Endometrium (tissue), 2 donors: Measurements from ENCODE around the gene TYRO3.

Source experiments
- FAIRE-seq: peaks from 2 replicates; lab custom pipeline; 2012; peaks lifted over from hg19 to GRCh38; lab: Jason Lieb, UNC
- donor health status: control.
- donor health status: control.

Gene TYRO3

DNA sequence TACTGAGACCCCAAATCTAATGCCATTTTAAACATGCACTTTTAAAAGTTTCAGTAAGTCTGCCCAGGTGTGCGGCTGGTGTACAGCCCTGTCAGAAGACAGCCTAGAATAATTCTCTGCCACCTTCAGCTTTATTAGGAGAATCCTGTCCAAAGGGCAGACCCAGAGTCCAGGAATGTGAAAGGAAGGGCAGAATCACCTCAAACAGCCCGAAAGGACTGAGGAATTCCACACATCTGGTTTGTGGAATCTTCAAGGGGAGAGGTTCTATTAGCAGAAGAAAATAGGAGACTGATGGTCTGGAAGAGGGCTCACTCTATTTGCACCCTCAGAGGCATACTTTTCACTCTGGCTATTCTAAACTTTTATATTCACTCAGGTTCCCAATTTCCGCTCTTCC is 46.6 kb downstream of the TYRO3 start:
- no peak for FAIRE-seq

DNA sequence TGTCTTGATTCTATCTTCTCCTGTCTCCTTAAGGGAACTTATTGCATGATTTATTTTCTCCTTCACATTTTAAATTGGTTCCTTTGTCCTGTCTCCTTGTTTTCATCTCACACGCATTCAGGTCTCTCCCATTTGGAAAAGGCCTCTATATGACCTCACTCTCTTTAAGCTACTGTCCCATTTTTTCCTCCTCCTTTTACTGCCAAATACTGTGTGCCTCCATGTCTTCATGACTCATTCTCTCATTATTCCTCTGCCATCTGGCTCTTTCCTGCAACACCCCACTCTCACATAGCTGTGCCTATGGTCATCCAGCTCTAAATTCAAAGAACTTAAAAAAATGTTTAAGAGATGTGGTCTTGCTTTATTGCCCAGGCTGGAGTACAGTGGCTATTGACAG is 48.0 kb downstream of the TYRO3 start:
- FAIRE-seq = no peak

DNA sequence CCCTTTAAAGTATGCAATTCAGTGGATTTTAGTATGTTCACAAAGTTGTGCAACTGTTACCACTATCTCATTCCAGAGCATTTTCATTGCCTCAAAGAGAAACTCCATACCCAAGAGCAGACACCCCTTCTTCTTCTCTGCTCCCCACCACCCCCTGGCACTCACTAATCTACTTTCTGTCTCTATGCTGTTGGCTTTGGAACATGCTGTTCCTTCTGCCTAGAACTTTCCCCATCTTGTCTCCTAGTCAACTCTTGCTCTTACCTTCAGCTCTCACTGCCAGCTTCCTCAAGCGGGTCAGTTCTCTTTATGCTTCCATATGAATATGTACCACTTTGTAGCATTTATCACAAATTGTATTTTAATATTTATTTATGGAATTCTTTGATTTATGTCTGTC is 50.1 kb downstream of the TYRO3 start:
- no peak for FAIRE-seq

DNA sequence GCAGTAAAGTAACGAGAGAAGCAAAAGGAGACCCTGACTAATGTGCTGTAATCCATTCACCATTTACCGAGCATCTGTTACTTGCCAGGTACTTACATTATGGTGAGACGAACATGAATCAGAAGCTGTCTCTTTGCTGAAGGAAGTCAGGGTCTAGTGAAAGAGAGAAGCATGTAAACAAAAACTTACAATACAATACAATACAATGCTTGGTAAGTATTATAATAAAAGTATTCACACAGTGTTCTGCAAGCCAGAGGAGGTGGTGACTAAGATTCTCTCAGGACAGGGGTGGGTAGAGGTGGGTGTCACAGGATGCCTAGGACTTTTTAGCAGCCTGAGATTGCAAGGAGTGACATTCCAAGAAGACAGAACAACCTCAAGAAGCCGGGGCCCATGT is 51.0 kb downstream of the TYRO3 start:
- FAIRE-seq = no peak

DNA sequence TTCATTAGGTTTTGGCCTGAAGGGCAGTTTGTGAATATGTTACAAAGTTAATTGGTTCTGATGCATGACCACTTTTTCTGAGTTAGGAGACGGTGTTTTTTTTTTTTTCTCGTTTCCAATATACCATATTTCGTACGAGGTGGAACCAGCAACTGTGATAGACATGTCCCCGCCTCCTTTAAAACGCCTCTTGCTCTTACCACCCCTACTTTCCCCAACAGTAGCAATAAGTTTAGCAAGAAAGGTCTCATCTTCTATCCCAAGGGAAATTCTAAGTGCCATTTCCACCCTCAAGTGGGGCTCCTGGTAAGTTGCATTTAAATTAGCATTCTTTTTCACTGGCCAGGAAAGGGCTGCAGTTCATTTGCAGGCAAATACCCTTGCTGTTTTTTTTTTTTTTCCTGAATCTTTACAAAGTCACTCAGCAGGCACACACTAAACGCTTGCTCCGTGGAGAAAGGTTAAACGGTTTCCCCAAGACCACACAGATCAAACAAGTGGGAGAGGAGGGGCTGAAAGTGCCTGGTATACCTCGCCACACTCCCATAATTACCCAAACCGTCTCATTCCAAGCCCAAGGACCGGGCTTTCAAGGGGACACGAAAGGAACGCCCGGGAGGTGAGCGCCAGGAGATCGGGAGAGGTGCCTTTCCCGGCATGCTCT is 61.7 kb downstream of the TYRO3 start:
- no peak for FAIRE-seq

DNA sequence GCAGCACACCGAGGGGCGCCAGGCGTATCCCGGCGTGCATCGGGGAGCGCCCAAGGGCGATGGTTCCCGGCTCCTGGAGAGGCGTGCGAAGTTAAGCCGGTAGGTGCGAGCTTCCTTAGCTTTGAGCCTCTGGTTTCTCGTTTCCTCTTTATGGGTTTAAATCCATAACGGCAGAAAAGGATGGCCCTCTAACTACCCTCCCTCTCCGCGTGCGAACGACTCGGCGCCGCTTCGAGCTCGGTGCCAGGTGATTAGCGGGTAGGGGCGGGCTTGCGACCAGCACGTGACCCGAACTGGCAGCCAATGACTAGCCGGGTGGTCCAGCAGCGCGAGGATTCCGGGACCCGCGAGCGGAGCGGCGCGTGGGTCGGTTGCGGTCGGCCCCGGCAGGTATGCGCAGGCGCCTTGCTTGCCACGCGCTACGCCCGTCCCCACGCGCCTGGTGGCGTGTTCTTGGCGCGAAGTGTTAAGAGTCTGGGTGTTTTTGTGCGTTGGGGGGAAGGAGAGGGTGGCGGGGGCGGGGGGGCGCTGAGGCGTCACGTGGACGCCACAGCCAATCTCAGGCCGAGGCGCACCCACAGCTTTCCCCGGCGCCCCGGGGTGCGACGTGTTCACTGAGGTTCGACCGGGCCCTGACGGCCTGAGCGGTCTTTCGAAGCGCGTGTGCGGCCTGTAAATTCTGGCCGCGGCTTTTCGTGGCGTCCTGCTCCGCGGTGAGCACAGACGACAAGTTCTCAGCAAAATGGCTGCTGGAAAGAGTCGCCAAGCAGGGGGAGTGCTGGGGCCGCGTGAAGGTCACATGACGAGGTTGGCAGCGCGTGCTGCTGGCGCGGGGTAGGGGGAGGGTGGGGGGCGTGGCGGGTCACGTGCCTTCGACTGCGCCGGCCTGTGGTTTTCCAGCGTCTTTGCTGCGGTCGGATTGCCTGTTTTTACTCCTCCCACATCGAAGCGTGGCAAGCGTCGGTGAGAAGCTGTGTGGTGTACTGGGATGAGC is 62.5 kb downstream of the TYRO3 start:
- FAIRE-seq = no peak

DNA sequence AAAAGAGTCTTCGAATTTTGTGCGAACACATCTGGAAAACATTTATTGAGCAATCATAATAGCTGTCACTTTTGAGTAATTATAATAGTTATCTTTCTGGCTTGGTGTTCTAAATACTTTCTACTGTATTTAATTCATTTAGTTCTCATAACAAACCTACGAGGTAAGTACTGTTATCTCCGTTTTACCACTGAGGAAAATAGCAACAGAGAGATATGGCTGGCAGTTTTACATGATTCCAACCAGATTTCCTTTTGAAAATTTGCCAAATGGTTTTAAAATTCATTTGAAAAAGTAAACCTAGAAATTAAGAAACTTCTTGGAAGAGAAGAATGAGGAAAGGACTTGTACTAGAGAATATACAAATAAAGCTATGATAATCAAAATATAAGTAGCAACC is 63.9 kb downstream of the TYRO3 start:
- FAIRE-seq = no peak

DNA sequence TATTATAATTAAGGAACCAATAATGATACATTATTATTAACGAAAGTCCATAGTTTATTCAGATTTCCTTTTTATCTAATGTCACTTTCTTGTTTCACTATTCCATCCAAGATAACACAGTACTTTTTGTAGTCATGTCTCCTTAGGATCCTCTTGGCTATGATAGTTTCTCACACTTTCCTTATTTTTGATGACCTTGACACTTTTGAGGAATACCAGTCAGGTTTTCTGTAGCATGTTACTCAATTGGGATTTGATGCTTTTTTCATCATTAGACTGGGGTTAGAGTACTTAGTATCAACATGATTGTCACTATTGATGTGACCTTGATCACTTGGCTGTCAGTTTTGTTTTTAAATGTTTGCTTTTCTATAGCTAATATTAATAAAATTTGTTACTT is 68.2 kb downstream of the TYRO3 start:
- no peak for FAIRE-seq

DNA sequence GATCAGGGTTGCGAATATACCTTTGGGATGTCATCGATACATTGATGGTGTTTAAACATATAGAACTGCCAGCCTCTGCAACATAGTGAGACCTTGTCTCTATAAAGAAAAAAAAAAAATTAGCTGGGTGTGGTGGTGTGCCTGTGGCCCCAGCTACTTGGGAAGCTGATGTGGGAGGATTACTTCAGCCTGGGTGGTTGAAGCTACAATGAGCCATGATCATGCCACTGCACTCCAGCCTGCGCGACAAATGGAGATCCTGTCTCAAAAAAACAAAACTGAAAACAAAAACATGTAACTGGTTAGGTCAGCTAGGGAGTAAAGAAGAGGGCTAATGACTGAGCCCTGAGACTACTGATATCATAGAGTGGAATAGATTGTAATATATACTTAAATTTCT is 70.5 kb downstream of the TYRO3 start:
- FAIRE-seq = no peak

DNA sequence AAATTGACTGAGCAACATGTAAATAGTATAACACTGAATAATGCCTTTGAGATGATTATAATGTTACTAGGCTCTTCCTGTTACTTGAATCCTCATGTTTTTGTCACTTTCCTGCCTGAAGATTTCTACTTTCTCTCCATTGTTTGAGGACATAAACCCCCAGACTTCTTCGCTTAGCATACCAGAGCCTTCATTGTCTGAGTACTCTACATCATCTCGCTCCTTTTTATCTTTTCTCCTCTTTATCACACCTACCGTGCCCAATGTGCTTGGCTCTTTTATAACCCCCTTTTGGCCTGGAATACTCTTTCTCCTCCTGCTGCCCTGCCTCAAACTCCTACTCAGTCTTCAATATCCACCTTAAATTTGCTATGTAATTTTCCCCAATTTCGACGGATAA is 70.9 kb downstream of the TYRO3 start:
- no peak for FAIRE-seq

DNA sequence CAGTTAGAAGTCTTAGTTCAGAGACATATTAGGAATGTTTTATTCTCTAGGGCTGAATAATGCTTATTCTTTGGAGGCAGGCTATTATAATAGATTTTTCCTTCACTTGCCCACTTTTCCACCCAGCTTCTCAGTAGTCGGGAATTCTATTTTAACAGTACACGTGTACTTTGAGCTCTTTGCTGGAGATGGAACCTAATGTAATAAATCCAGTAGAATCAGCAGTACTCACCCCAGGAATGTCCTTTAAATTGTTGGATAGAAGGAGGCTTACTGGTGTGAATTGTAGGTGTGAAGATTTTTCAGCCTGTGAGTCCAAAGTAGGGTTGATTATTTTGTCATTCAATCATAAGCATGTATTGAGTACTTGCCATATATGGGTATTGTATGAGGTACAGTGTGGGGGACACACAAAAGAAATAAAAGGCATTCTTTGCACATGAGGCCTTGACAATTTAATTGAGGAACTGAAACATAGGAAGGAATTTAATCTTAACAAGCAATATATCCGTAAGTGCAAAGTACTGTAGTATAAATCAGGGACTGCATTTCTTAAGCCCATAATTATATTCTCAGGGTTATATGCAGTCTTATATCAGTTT is 71.7 kb downstream of the TYRO3 start:
- no peak for FAIRE-seq

DNA sequence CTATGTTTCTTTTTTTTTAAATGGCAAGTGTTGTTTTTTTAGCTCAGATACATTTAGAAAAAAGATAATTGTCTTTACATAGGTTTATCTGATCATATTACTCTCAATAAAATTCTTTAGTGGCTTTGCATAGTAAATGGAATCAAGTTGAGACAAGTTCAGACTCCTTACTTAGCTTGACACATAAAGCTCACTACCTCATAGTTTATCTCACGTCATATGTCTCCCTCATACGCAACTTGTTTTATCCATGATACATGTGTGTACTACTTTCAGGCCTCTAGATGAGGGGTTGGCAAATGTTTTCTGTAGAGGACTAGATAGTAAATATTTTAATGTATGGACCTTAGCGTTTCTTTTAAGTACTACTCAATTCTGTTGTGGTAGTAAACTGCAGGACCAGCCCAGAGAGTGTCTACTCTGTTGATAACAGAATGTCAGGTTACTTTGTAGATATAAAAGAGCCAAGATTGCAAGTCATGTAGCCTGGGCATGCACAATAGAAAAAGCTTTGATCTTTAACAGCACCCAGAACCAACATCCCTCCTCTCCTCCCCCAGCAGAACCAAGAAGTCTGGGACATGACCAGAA is 73.0 kb downstream of the TYRO3 start:
- FAIRE-seq = no peak
